Loucy (cell line): ENCODE measurements around the gene ZDHHC11.
"Not testable (repeated sequence)": the region's sequence is repeated elsewhere in the genome, so short reads cannot be mapped to it uniquely, and the experiment has no call there.

Source experiments
- H2AFZ ChIP-seq: fragments of 200-600 bp; sonication (generic); 2 replicates; pipeline ENCODE4 v1.6.0; 2016; ENCODE audit warnings: antibody characterized with exemption, mild to moderate bottlenecking, low read length, moderate library complexity
- H3F3A ChIP-seq: fragments of 200-600 bp; 2 replicates; pipeline ENCODE4 v1.6.0; 2016; ENCODE audit warnings: antibody characterized with exemption, low read depth, mild to moderate bottlenecking
- H3K27me3 ChIP-seq: fragments of 200-600 bp; sonication (generic); 2 replicates; pipeline ENCODE4 v1.6.1; 2014; ENCODE audit warnings: low read length, mild to moderate bottlenecking; ENCODE audit not compliant: insufficient read depth, poor library complexity, severe bottlenecking
- H3K36me3 ChIP-seq: fragments of 200-600 bp; sonication (generic); 2 replicates; pipeline ENCODE4 v1.6.1; 2016; ENCODE audit warnings: low read length; ENCODE audit not compliant: insufficient read depth
- H3K4me1 ChIP-seq: fragments of 200-600 bp; sonication (generic); 2 replicates; pipeline ENCODE4 v1.5.1; 2014; ENCODE audit warnings: low read length, mild to moderate bottlenecking; ENCODE audit not compliant: insufficient read depth, poor library complexity, severe bottlenecking
- H3K4me2 ChIP-seq: fragments of 200-600 bp; sonication (generic); 2 replicates; pipeline ENCODE4 v1.6.0; 2014; ENCODE audit warnings: antibody characterized with exemption, low read length, low read depth, mild to moderate bottlenecking; ENCODE audit not compliant: poor library complexity, severe bottlenecking
- H3K4me3 ChIP-seq: fragments of 200-600 bp; sonication (generic); 2 replicates; pipeline ENCODE4 v1.5.1; 2014; ENCODE audit warnings: low read length, mild to moderate bottlenecking, mixed read lengths; ENCODE audit not compliant: poor library complexity, severe bottlenecking
- H3K79me2 ChIP-seq: fragments of 200-600 bp; sonication (generic); 2 replicates; pipeline ENCODE4 v1.6.1; 2014; ENCODE audit warnings: low read length; ENCODE audit not compliant: insufficient read depth
- H3K9ac ChIP-seq: fragments of 200-600 bp; sonication (generic); 2 replicates; pipeline ENCODE4 v1.6.0; 2014; ENCODE audit warnings: mild to moderate bottlenecking, low read depth, low read length, moderate library complexity; ENCODE audit not compliant: poor library complexity, severe bottlenecking
- H3K9me2 ChIP-seq: fragments of 200-600 bp; sonication (generic); replicated peaks from 2 replicates; pipeline ENCODE4 v1.6.1; 2016; ENCODE audit warnings: low read depth, low read length, mixed read lengths
- H3K9me3 ChIP-seq: fragments of 200-600 bp; sonication (generic); 2 replicates; pipeline ENCODE4 v1.6.1; 2014; ENCODE audit warnings: mild to moderate bottlenecking, antibody characterized with exemption, low read length, low read depth; ENCODE audit not compliant: insufficient read depth
- H4K20me1 ChIP-seq: fragments of 200-600 bp; sonication (generic); 2 replicates; pipeline ENCODE4 v1.6.0; 2014; ENCODE audit warnings: antibody characterized with exemption, low read length, mild to moderate bottlenecking; ENCODE audit not compliant: insufficient read depth, poor library complexity, severe bottlenecking
- EZH2phosphoT487 ChIP-seq: fragments of 200-600 bp; IDR thresholded peaks from 2 replicates; pipeline ENCODE4 v1.6.1; 2018; ENCODE audit warnings: antibody characterized with exemption, mild to moderate bottlenecking, moderate library complexity, borderline replicate concordance
- TF ChIP-seq, protein P1 (sequence below): fragments of 200-600 bp; sonication (generic); conservative IDR thresholded peaks from 2 replicates; pipeline ENCODE4 v1.5.1; 2014; ENCODE audit warnings: mild to moderate bottlenecking, antibody characterized with exemption, low read length

Gene ZDHHC11

DNA sequence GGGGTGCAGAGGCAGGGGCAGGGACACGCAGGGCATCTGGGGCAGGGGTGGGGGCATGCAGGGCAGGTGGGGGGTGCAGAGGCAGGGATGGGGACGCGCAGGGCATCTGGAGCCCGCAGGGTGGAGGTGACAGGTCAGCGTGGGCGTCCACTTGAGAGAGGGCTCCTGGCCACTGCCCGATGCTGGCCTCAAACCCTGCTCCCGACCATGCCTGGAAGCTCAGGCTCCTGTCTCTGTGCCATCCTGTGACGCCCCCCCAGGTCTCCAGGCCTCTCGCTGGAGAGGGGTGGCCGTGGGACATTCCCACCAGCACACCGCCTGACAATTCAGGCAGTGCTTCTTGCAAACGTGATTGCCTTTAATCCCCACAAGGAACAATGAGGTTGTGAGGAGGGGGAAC lies 99.3 kb downstream of the ZDHHC11 start:
- H3K4me2 ChIP-seq = no peak overlapping the region
- no peaks in the 10 kb centered on the region for H3K27me3 ChIP-seq
- no peak overlapping the region for H3K4me3 ChIP-seq
- H3K9me3 ChIP-seq = no peaks in the 10 kb centered on the region
- H3K9ac ChIP-seq = no peak overlapping the region
- H3K79me2 ChIP-seq = no peaks in the 10 kb centered on the region
- H3K36me3 ChIP-seq = no peaks in the 10 kb centered on the region
- H3F3A ChIP-seq = no peaks in the 10 kb centered on the region
- no peak overlapping the region for H2AFZ ChIP-seq
- no peaks in the 10 kb centered on the region for H4K20me1 ChIP-seq
- no peaks in the 10 kb centered on the region for H3K9me2 ChIP-seq
- TF ChIP-seq EZH2phosphoT487 = no peak
- TF ChIP-seq, protein P1, sequence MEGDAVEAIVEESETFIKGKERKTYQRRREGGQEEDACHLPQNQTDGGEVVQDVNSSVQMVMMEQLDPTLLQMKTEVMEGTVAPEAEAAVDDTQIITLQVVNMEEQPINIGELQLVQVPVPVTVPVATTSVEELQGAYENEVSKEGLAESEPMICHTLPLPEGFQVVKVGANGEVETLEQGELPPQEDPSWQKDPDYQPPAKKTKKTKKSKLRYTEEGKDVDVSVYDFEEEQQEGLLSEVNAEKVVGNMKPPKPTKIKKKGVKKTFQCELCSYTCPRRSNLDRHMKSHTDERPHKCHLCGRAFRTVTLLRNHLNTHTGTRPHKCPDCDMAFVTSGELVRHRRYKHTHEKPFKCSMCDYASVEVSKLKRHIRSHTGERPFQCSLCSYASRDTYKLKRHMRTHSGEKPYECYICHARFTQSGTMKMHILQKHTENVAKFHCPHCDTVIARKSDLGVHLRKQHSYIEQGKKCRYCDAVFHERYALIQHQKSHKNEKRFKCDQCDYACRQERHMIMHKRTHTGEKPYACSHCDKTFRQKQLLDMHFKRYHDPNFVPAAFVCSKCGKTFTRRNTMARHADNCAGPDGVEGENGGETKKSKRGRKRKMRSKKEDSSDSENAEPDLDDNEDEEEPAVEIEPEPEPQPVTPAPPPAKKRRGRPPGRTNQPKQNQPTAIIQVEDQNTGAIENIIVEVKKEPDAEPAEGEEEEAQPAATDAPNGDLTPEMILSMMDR = no peak
- H3K4me1 ChIP-seq = no peaks in the 10 kb centered on the region

DNA sequence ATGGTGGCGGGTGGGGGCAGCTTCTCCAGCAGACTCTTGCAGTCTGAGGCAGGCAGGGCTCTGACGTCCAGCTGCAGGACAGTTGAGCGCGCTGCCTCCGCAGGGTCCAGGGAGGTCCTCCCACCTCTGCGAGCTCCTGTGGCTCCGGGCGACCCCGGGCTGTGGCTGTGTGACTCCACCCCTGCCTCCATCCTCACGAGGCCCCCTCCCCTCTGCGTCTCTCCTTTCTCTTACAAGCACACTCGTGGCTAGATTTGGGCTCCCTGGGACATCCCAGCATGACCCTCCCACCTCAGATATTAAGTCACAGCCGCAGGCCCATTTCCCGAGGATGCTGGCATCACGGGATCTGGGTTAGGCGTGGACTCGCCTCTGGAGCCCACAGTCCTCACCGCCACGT lies 100.6 kb downstream of the ZDHHC11 start:
- H3K4me2 ChIP-seq, H3K9me3 ChIP-seq, H3K4me1 ChIP-seq, H3K27me3 ChIP-seq, H2AFZ ChIP-seq, H3K36me3 ChIP-seq, H3K9ac ChIP-seq, H3K79me2 ChIP-seq, H4K20me1 ChIP-seq, H3K4me3 ChIP-seq, H3F3A ChIP-seq, H3K9me2 ChIP-seq: not testable (repeated sequence)

DNA sequence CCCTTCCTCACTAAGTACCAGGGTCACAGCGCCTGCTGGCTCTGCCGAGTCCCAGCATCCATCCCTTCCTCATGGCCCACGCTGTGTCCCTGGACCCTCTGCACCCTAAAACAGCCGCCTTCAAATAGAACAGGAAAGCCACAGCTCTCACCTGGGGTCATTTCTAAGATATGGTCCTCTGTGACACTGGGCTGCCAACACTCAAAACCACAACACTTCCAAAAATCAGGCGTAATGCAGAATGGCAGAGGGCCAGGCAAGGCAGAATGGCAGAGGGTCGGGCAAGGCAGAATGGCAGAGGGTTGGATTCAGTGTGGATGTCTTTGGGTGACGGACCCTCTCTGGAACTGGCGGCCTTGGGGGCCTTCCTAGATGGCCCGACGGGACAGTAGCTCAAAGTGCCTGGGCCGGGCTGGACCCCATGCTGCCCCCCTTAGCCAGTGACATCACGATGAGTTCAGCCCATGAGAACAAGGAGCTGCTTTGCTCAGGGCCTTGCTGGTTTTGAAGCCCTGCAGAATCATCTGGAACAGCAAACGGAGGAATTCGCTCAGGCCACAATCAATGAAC lies 101.6 kb downstream of the ZDHHC11 start:
- H3K9me3 ChIP-seq = no peaks in the 10 kb centered on the region
- TF ChIP-seq EZH2phosphoT487 = no peak
- TF ChIP-seq, protein P1 = no peak
- H3K36me3 ChIP-seq = no peaks in the 10 kb centered on the region
- H3K4me1 ChIP-seq = no peaks in the 10 kb centered on the region
- no peak overlapping the region for H3K4me3 ChIP-seq
- no peaks in the 10 kb centered on the region for H4K20me1 ChIP-seq
- no peak overlapping the region for H3K4me2 ChIP-seq
- H3K9me2 ChIP-seq = no peaks in the 10 kb centered on the region
- no peaks in the 10 kb centered on the region for H3K79me2 ChIP-seq
- H3K27me3 ChIP-seq = no peaks in the 10 kb centered on the region
- H2AFZ ChIP-seq = no peak overlapping the region
- no peaks in the 10 kb centered on the region for H3F3A ChIP-seq
- no peak overlapping the region for H3K9ac ChIP-seq

DNA sequence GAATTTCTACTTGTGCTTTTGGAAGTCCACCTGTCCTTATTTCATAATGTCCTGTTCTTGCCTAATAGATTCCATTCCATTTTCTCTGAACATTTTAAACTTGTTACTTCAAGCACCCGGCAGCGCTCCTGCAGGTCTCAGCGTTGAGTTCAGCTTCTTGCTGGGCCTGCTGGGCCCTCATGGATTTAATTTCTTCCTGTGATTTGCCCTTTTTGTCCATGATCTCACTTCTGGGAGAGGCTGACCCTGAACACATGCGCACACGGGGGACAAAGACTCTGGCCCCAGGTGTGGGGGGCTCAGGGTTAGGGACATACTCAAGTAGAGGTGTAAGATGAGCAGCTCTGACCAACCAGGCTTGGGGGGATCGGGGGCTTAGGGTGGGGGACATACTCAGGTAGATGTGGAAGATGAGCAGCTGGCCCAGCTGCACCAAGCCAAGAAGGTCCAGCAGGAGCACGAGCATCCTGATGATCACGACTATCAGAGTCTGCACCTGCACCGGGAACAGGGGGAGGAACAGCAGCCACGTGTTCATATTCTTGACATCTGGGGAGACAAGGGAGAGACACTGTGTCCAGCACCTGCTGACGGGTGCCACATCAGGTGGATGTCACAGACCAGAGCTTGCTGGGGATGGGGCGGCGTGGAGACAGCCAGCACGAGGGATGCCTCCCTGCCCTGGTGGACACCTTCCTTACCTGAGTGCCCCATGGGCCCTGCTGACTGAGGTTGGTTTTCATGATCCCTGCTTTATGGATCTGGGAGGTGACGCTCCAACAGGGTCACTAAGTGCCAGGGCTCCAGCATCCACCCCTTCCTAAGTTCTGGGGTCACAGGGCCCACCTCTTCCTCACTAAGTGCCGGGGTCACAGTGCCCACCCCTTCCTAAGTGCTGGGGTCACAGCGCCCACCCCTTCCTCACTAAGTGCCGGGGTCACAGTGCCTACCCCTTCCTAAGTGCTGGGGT lies 102.5 kb downstream of the ZDHHC11 start:
- not testable (repeated sequence) for H3K9me2 ChIP-seq, H3K9me3 ChIP-seq, H3K4me1 ChIP-seq, H3K4me3 ChIP-seq, H3F3A ChIP-seq, H4K20me1 ChIP-seq, H3K36me3 ChIP-seq, H3K9ac ChIP-seq, H3K4me2 ChIP-seq, H3K79me2 ChIP-seq, H3K27me3 ChIP-seq, H2AFZ ChIP-seq

DNA sequence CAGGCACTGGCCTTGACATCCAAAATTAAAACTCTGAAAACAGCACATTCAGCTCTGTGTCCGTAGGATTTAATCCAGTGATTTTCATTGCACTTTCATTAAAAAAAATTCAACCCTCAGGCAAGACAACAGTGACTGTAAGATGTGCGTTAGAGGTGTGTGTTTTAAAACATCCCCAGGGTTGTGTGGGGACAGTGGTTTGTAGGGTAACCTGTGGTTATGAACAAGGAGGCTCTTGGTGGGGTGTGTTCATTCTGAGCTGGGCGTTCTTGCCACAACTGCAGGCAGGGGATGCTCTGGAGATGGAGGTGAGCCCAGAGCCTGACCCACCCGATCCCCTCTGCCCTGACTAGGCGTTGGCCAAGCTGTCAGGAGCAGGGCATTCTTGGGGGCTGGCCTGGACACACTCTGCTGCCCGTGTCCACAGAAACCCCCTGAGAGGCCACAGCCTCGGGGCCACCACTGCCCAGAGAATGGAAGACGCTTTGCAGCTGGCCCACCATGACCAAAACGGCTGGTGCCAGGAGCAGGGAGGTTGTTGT lies 103.4 kb downstream of the ZDHHC11 start:
- H3K9ac ChIP-seq, H3K9me2 ChIP-seq, H2AFZ ChIP-seq, H3K27me3 ChIP-seq, H3F3A ChIP-seq, H3K9me3 ChIP-seq, H3K4me2 ChIP-seq, H3K36me3 ChIP-seq, H3K4me3 ChIP-seq, H3K4me1 ChIP-seq, H3K79me2 ChIP-seq, H4K20me1 ChIP-seq: not testable (repeated sequence)
